Measurements from ENCODE around the gene CUBN. TPM values are rescaled to one million over a fixed set of nuclear protein-coding genes. Genes with fewer than 3 reads are reported as not detected.

CUBN gene
- total and polyA plus RNA-seq, 10 of the 15 experiments (the other 5 are each of a cell fraction or from before 2014, with no cell fraction given): under 0.01 to 0.14 (median 0.02) TPM; not detected in 6

- no peaks in the 10 kb centered on the region for H3K4me1 ChIP-seq (ENCODE audit: control insufficient read depth, insufficient read depth, low read length)
- no peaks in the 10 kb centered on the region for H3K9me3 ChIP-seq (replicated peaks; ENCODE audit: control insufficient read depth, insufficient read depth, low read length)
- H3K9ac ChIP-seq (ENCODE audit: control insufficient read depth, insufficient read depth, low read length): no peak overlapping the region
- 25% methylated on average over 3 of the region's 3 CpGs for WGBS (ENCODE audit: insufficient coverage, insufficient replicate concordance, low lambda C conversion rate, missing lambda C conversion rate)
- TF ChIP-seq MEF2B (IDR thresholded peaks at IDR 0.05; ENCODE audit: partially characterized antibody, poor library complexity, severe bottlenecking) (no peak), CREM (IDR thresholded peaks at IDR 0.05; ENCODE audit: low read depth) (no peak), ASH2L (IDR thresholded peaks at IDR 0.05; ENCODE audit: borderline replicate concordance, low read depth) (no peak), RUNX3 (IDR thresholded peaks at IDR 0.05; ENCODE audit: low read length) (no peak), NBN (IDR thresholded peaks at IDR 0.05) (no peak), POLR2AphosphoS5 (IDR thresholded peaks at IDR 0.05; ENCODE audit: low read length) (no peak), ZSCAN29 (IDR thresholded peaks at IDR 0.05) (no peak), STAT3 (IDR thresholded peaks at IDR 0.05; ENCODE audit: low read depth, low read length) (no peak), RELA (IDR thresholded peaks at IDR 0.05; ENCODE audit: borderline replicate concordance, partially characterized antibody) (no peak), HDAC2 (IDR thresholded peaks at IDR 0.05) (no peak)
- TF ChIP-seq, protein P1, sequence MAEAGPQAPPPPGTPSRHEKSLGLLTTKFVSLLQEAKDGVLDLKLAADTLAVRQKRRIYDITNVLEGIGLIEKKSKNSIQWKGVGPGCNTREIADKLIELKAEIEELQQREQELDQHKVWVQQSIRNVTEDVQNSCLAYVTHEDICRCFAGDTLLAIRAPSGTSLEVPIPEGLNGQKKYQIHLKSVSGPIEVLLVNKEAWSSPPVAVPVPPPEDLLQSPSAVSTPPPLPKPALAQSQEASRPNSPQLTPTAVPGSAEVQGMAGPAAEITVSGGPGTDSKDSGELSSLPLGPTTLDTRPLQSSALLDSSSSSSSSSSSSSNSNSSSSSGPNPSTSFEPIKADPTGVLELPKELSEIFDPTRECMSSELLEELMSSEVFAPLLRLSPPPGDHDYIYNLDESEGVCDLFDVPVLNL (IDR thresholded peaks at IDR 0.05; ENCODE audit: low read depth, low read length): no peak
- H3K27ac ChIP-seq (ENCODE audit: control insufficient read depth, insufficient read depth): no peak overlapping the region
- H4K20me1 ChIP-seq (ENCODE audit: control insufficient read depth, insufficient read depth): no peaks in the 10 kb centered on the region
- FAIRE-seq (no peak), ATAC-seq (no peak), DNase-seq (ENCODE audit: low read depth, low spot score) (no peak)
- H3K27me3 ChIP-seq (replicated peaks in 1 of 2; ENCODE audit: control insufficient read depth in 2 of 2, insufficient read depth in 2 of 2, low read length in 1 of 2): no peaks in the 10 kb centered on the region
- no peaks in the 10 kb centered on the region for H3K36me3 ChIP-seq (ENCODE audit: control insufficient read depth in 2 of 2, insufficient read depth in 2 of 2, low read length in 1 of 2)
- CTCF ChIA-PET: no interaction called here
- H3K79me2 ChIP-seq (ENCODE audit: control insufficient read depth, insufficient read depth, low read length): no peaks in the 10 kb centered on the region
- H3K4me2 ChIP-seq (ENCODE audit: control insufficient read depth, insufficient read depth): no peak overlapping the region
- in situ Hi-C loops (cut with MboI): no loop called here
- POLR2A ChIA-PET: no interaction called here
- no peak overlapping the region for H2AFZ ChIP-seq (ENCODE audit: control insufficient read depth, low read depth, low read length)
- intact Hi-C loops (cut with micrococcal nuclease; ENCODE audit: unreplicated experiment): no loop called here
- no peak overlapping the region for H3K4me3 ChIP-seq
- SMC1A ChIA-PET (ENCODE audit: uncharacterized antibody, unreplicated experiment): no interaction called here
- RAD21 ChIA-PET (ENCODE audit: unreplicated experiment): no interaction called here
- no TSS peak for BruUV-seq (replicated peaks)
Observed at GRCh38 chr10:16923726-16924125, 205.9 kb downstream of the CUBN start.

Measured in GM12878 (cell line).